ENCODE data around the gene ARFGEF2. TPM values are rescaled to one million over a fixed set of nuclear protein-coding genes. Genes with fewer than 3 reads are reported as not detected.

Gene ARFGEF2
- total and polyA plus RNA-seq, 3 donors from 2014 or later: 47.8 to 57.0 (median 52.6) TPM

DNA sequence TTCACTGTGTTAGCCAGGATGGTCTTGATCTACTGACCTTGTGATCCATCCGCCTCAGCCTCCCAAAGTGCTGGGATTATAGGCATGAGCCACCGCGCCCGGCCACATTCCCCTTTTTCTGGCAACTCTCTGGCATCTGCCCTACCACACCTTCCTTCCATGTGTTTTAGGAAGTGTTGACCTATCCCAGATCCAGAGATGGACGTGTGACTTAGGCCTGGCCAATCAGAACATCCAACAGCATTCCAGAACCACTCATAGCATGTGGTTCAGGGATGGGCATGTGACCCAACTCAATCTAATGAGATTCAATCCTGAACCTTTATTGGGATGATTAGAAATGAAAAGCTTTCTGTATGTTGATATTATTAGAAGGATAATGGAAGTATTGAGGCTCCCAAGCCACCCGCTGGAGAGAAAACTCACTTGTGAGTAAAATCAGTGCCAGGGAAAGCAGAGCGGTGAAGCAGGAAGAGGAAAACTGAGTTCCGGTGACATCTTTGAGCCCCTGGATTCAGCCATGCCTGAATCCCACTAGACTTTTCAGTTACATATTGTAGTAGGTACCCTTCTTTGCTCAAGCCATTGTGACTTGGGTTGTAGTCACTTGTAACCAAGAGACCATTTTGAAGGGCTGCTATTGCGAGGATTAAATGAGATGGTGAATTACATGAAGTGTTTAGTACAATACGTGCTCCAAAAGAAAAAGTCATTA is 42.8 kb upstream of the ARFGEF2 start:
- no peaks in the 10 kb centered on the region for H3K9me3 ChIP-seq
- 85 to 88% methylated on average over 10 of the region's 10 CpGs for WGBS, 2 donors
- no peaks in the 10 kb centered on the region for H3K36me3 ChIP-seq (ENCODE audit: low read depth, missing control alignments)
- no peak for TF ChIP-seq CTCF (IDR thresholded peaks at IDR 0.05)
- no peak for TF ChIP-seq POLR2A (IDR thresholded peaks at IDR 0.05)
- no peak overlapping the region for H3K4me3 ChIP-seq
- H3K27me3 ChIP-seq: no peaks in the 10 kb centered on the region
- no peaks in the 10 kb centered on the region for H3K4me1 ChIP-seq
- intact Hi-C loops (cut with DNase I; ENCODE audit: low total_unique reads): no loop called here
- H3K27ac ChIP-seq: no peak overlapping the region
- no peak for DNase-seq

DNA sequence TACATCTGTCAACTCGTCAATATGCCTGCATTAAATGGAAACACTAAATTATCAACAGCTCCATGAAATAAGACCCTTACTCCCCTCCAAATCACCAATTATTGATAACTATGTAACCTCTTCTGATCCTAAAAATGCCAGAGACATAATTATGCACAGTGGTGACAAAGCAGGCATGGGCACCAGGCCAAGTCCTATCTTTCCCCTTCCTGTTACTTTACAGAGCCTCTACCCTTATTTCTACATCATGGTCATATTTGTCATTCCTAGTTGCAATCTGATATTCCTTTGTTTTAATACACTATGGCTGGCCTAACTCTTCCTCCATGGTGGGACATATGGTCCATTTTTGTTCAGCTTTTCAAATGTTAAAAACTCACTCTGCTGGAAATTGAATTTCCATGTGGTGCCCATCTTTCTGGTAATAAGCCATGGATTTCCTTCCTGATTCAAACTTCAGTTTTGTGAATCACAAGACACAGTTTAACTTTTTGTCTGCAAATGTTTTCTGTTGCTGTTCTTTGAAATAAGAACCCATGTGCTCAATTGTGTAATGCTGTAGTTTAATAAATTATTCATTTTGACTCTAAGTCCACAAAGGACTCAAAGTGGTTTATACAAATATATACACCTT is 41.8 kb upstream of the ARFGEF2 start:
- intact Hi-C loops (cut with DNase I; ENCODE audit: low total_unique reads): no loop called here
- H3K27ac ChIP-seq: no peak overlapping the region
- 73 to 78% methylated on average over 1 of the region's 1 CpG for WGBS, 2 donors
- H3K27me3 ChIP-seq: no peaks in the 10 kb centered on the region
- no peak overlapping the region for H3K4me3 ChIP-seq
- H3K9me3 ChIP-seq: no peaks in the 10 kb centered on the region
- no peak for DNase-seq
- H3K36me3 ChIP-seq (ENCODE audit: low read depth, missing control alignments): no peaks in the 10 kb centered on the region
- no peak for TF ChIP-seq POLR2A (IDR thresholded peaks at IDR 0.05)
- TF ChIP-seq CTCF (IDR thresholded peaks at IDR 0.05): no peak
- no peaks in the 10 kb centered on the region for H3K4me1 ChIP-seq

- intact Hi-C loops (cut with DNase I; ENCODE audit: low total_unique reads): no loop called here
- no peak for DNase-seq
- no peaks in the 10 kb centered on the region for H3K9me3 ChIP-seq
- TF ChIP-seq POLR2A (IDR thresholded peaks at IDR 0.05): no peak
- no peak for TF ChIP-seq CTCF (IDR thresholded peaks at IDR 0.05)
- no peaks in the 10 kb centered on the region for H3K36me3 ChIP-seq (ENCODE audit: low read depth, missing control alignments)
- WGBS, 2 donors: 94 to 97% methylated on average over 3 of the region's 3 CpGs
- H3K4me3 ChIP-seq: no peak overlapping the region
- no peaks in the 10 kb centered on the region for H3K27me3 ChIP-seq
- H3K4me1 ChIP-seq: no peaks in the 10 kb centered on the region
- no peak overlapping the region for H3K27ac ChIP-seq
Measured at GRCh38 chr20:48880331-48880730, 41.2 kb upstream of the ARFGEF2 start.

DNA sequence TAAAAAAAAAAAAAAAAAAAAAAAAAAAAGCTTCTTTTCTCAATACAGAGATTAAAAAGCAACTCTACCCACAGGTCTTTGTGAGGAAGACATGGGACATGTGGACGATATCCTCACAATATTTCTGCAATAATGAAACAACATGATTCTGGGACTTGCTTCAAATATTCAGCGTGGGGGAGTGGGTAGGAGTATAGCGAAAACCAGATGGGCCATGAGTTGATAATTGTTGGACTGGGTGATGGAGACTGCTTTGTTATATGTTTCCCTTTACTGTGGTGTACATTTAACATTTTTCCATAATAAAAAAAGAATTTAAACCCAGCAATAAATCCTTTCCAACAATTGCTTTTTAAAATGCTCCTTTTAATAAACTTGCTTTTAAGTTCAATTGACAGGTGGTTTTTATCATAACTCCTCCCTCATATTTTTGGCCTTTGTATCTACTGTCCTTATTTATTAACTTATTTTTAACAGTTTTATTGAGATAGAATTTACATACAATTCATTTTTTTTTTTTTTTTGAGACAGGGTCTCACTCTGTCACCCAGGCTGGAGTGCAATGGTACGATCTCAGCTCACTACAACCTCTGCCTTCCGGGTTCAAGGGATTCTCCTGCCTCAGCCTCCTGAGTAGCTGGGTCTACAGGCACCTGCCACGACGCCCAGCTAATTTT is 40.4 kb upstream of the ARFGEF2 start:
- 61 to 65% methylated on average over 7 of the region's 7 CpGs for WGBS, 2 donors
- TF ChIP-seq CTCF (IDR thresholded peaks at IDR 0.05) (no peak), POLR2A (IDR thresholded peaks at IDR 0.05) (no peak)
- intact Hi-C loops (cut with DNase I; ENCODE audit: low total_unique reads): no loop called here
- DNase-seq: no peak
- no peak overlapping the region for H3K27ac ChIP-seq
- H3K4me3 ChIP-seq: no peak overlapping the region
- no peaks in the 10 kb centered on the region for H3K27me3 ChIP-seq
- H3K9me3 ChIP-seq: no peaks in the 10 kb centered on the region
- H3K36me3 ChIP-seq (ENCODE audit: low read depth, missing control alignments): no peaks in the 10 kb centered on the region
- no peaks in the 10 kb centered on the region for H3K4me1 ChIP-seq
